GM23338 (cell line): ENCODE measurements around the gene AP3D1. TPM values are rescaled to one million over a fixed set of nuclear protein-coding genes. Genes with fewer than 3 reads are reported as not detected.

ENCODE experiments used
- ATAC-seq: fragments of 200-7000 bp; cut with Tn5 transposase; 3 replicates; pipeline ENCODE4 v1.9.1; 2020
- DNase-seq: peaks from one replicate; pipeline ENCODE4 v3.0.0-alpha.2; 2015; ENCODE audit warnings: low spot score
- H2AFZ ChIP-seq: fragments of 200-600 bp; sonication (generic); 2 replicates; pipeline ENCODE4 v1.8.0; 2016; ENCODE audit warnings: antibody characterized with exemption, mild to moderate bottlenecking, moderate library complexity
- H3F3A ChIP-seq: fragments of 200-600 bp; sonication (generic); replicated peaks from 2 replicates; pipeline ENCODE4 v1.8.0; 2017; ENCODE audit warnings: antibody characterized with exemption, mixed run types, low read depth
- H3K27ac ChIP-seq: fragments of 200-600 bp; sonication (generic); 2 replicates; pipeline ENCODE4 v1.6.1; 2016; ENCODE audit warnings: low read depth
- H3K27me3 ChIP-seq: fragments of 200-600 bp; sonication (generic); 2 replicates; pipeline ENCODE4 v1.8.0; 2016; ENCODE audit warnings: mild to moderate bottlenecking, mixed run types, moderate library complexity; ENCODE audit not compliant: insufficient read depth
- H3K36me3 ChIP-seq: fragments of 200-600 bp; sonication (generic); 2 replicates; pipeline ENCODE4 v1.8.0; 2016; ENCODE audit warnings: mild to moderate bottlenecking; ENCODE audit not compliant: insufficient read depth
- H3K4me1 ChIP-seq: fragments of 200-600 bp; sonication (generic); 2 replicates; pipeline ENCODE4 v1.8.0; 2016; ENCODE audit warnings: mild to moderate bottlenecking, moderate library complexity; ENCODE audit not compliant: insufficient read depth
- H3K4me2 ChIP-seq: fragments of 200-600 bp; sonication (generic); 2 replicates; pipeline ENCODE4 v1.7.1; 2017; ENCODE audit warnings: mixed run types
- H3K4me3 ChIP-seq: fragments of 200-600 bp; sonication (generic); 2 replicates; pipeline ENCODE4 v1.6.1; 2016; ENCODE audit warnings: mixed run types
- H3K79me2 ChIP-seq: fragments of 200-600 bp; sonication (generic); replicated peaks from 2 replicates; pipeline ENCODE4 v1.8.0; 2017; ENCODE audit warnings: mild to moderate bottlenecking; ENCODE audit not compliant: insufficient read depth
- H3K9me2 ChIP-seq: fragments of 200-600 bp; sonication (generic); 2 replicates; pipeline ENCODE4 v1.8.0; 2017; ENCODE audit not compliant: insufficient read depth
- H4K20me1 ChIP-seq: fragments of 200-600 bp; sonication (generic); replicated peaks from 2 replicates; pipeline ENCODE4 v1.8.0; 2017; ENCODE audit warnings: mild to moderate bottlenecking; ENCODE audit not compliant: insufficient read depth
- H3K27ac Mint-ChIP-seq: 2 replicates; pipeline ENCODE4 v1.8.0; 2020; ENCODE audit warnings: inconsistent platforms, mild to moderate bottlenecking, moderate library complexity, mixed read lengths
- H3K27me3 Mint-ChIP-seq: 3 replicates; pipeline ENCODE4 v1.8.0; 2022; ENCODE audit warnings: low read depth, mild to moderate bottlenecking, moderate library complexity, mixed read lengths, inconsistent platforms; ENCODE audit not compliant: insufficient read depth, poor library complexity
- H3K36me3 Mint-ChIP-seq: 3 replicates; pipeline ENCODE4 v1.8.0; 2021; ENCODE audit warnings: low read depth, mild to moderate bottlenecking, inconsistent platforms, moderate library complexity, mixed read lengths
- H3K4me1 Mint-ChIP-seq: 3 replicates; pipeline ENCODE4 v1.8.0; 2020; ENCODE audit warnings: mild to moderate bottlenecking, inconsistent platforms, mixed read lengths
- H3K4me3 Mint-ChIP-seq: 3 replicates; pipeline ENCODE4 v1.8.0; 2021; ENCODE audit warnings: moderate library complexity, mild to moderate bottlenecking, inconsistent platforms, mixed read lengths
- H3K9me3 Mint-ChIP-seq: 3 replicates; pipeline ENCODE4 v1.8.0; 2020; ENCODE audit warnings: moderate library complexity, mild to moderate bottlenecking, inconsistent platforms, mixed read lengths
- EZH2 ChIP-seq: fragments of 200-600 bp; sonication (generic); IDR thresholded peaks from one replicate; pipeline ENCODE4 v1.8.0; 2017; ENCODE audit warnings: antibody characterized with exemption, mild to moderate bottlenecking, low read depth; ENCODE audit not compliant: unreplicated experiment
- NANOG ChIP-seq: IDR thresholded peaks from 2 replicates; pipeline ENCODE4 v1.6.1; 2016; ENCODE audit warnings: antibody characterized with exemption, borderline replicate concordance
- REST ChIP-seq: IDR thresholded peaks from one replicate; pipeline ENCODE4 v1.6.1; 2018; ENCODE audit warnings: antibody characterized with exemption; ENCODE audit not compliant: unreplicated experiment
- ZNF462 ChIP-seq: fragments of 250-450 bp; sonication (Bioruptor Pico); IDR thresholded peaks from 2 replicates; pipeline ENCODE4 v1.5.0; 2020; ENCODE audit warnings: mild to moderate bottlenecking, moderate library complexity
- polyA plus RNA-seq: library from polyadenylated mRNA; unstranded; fragments of >200 nt; fragmentation: Nextera tagmentation; extraction: Ambion mirVana; gene quantifications from 2 replicates; pipeline ENCODE4 v1.2.1, GENCODE V29; 2016
- total RNA-seq: library from RNA; depleted of rRNA; stranded (reverse); fragments of >200 nt; shearing (Covaris generic); gene quantifications from 2 replicates; pipeline ENCODE4 v1.2.3, GENCODE V29; 2014

The AP3D1 gene
- total and polyA plus RNA-seq, 2 experiments from 2014 or later, result 101 to 236 TPM

- no peak for TF ChIP-seq REST
These were observed 49.7 kb downstream of the AP3D1 start (continued) for GRCh38 chr19:2101417-2102335.

- Mint-ChIP-seq H3K36me3 (peaks cover 42% of the 10 kb centered on the region), H3K4me3 (no peak overlapping the region), H3K27me3 (peaks cover 15% of the 10 kb centered on the region), H3K9me3 (peaks cover 13% of the 10 kb centered on the region), H3K27ac (no peak overlapping the region), H3K4me1 (peaks cover 2% of the 10 kb centered on the region; the same call in 1 of the 3 replicates)
- DNase-seq, result no peak
- H3K4me1 ChIP-seq, result no peaks in the 10 kb centered on the region; the same call in 1 of the 2 replicates
- TF ChIP-seq NANOG, result no peak
- peaks cover 5% of the 10 kb centered on the region for H4K20me1 ChIP-seq
- H3F3A ChIP-seq, result peaks cover 16% of the 10 kb centered on the region; the same call in 1 of the 2 replicates
- no peak overlapping the region for H2AFZ ChIP-seq
- no peaks in the 10 kb centered on the region for H3K27me3 ChIP-seq
- H3K79me2 ChIP-seq, result peaks cover 12% of the 10 kb centered on the region
- no peak overlapping the region for H3K4me2 ChIP-seq
- H3K4me3 ChIP-seq, result no peak overlapping the region
- peaks cover 8% of the 10 kb centered on the region; the same call in 1 of the 2 replicates for H3K36me3 ChIP-seq
- ATAC-seq, result no peak
- no peak overlapping the region for H3K27ac ChIP-seq
- H3K9me2 ChIP-seq, result no peaks in the 10 kb centered on the region
These were observed 50.7 kb downstream of the AP3D1 start for GRCh38 chr19:2100719-2101061.

GRCh38 chr19:2099937-2100718, 51.2 kb downstream of the AP3D1 start:
- TF ChIP-seq ZNF462 (CRISPR knock-in tag) (no peak), EZH2 (no peak)
- H3K9me2 ChIP-seq, result no peaks in the 10 kb centered on the region
- no peak overlapping the region for H3K4me3 Mint-ChIP-seq
- peaks cover 16% of the 10 kb centered on the region; the same call in 1 of the 2 replicates for H3F3A ChIP-seq
- no peak overlapping the region for H3K27ac Mint-ChIP-seq
- no peaks in the 10 kb centered on the region; the same call in 1 of the 2 replicates for H3K4me1 ChIP-seq
- no peak overlapping the region for H3K4me3 ChIP-seq
- H3K27me3 Mint-ChIP-seq, result peaks cover 14% of the 10 kb centered on the region
- ATAC-seq, result no peak
- H4K20me1 ChIP-seq, result peaks cover 2% of the 10 kb centered on the region
- peaks cover 8% of the 10 kb centered on the region for H3K79me2 ChIP-seq
- peaks cover 2% of the 10 kb centered on the region; the same call in 1 of the 3 replicates for H3K4me1 Mint-ChIP-seq
- H2AFZ ChIP-seq, result no peak overlapping the region
- no peak overlapping the region for H3K27ac ChIP-seq
- 0 out of 2 replicates have a peak, but pooled peaks cover 5% of the 10 kb centered on the region for H3K36me3 ChIP-seq
- H3K27me3 ChIP-seq, result no peaks in the 10 kb centered on the region
- no peak overlapping the region for H3K4me2 ChIP-seq
- no peak for DNase-seq
- peaks cover 8% of the 10 kb centered on the region for H3K9me3 Mint-ChIP-seq
- peaks cover 36% of the 10 kb centered on the region for H3K36me3 Mint-ChIP-seq
